HG03097 (cell line): ENCODE results near the gene RAD51B.
"Not testable (repeated sequence)": the region's sequence is repeated elsewhere in the genome, so short reads cannot be mapped to it uniquely, and the experiment has no call there.

Experiments
- ATAC-seq: cut with Tn5 transposase; IDR thresholded peaks from one replicate; pipeline ENCODE4 v1.9.1; 2021; ENCODE audit not compliant: unreplicated experiment, low FRiP score

The RAD51B gene

GRCh38 chr14:67942080-67942710, 122.6 kb downstream of the RAD51B start:
- no peak for ATAC-seq

GRCh38 chr14:67943947-67944346, 124.4 kb downstream of the RAD51B start:
- no peak for ATAC-seq

GRCh38 chr14:67944605-67945004, 125.0 kb downstream of the RAD51B start:
- no peak for ATAC-seq

- ATAC-seq = no peak
Measured at GRCh38 chr14:67949771-67950170, 130.2 kb downstream of the RAD51B start.

GRCh38 chr14:67950386-67950785, 130.8 kb downstream of the RAD51B start:
- ATAC-seq = no peak

- ATAC-seq = no peak
Measured at GRCh38 chr14:67951529-67952135, 132.1 kb downstream of the RAD51B start.

- ATAC-seq = no peak
Measured at GRCh38 chr14:67952381-67952780, 132.8 kb downstream of the RAD51B start.

- ATAC-seq = no peak
Measured at GRCh38 chr14:67952786-67953185, 133.2 kb downstream of the RAD51B start.

- no peak for ATAC-seq
Measured at GRCh38 chr14:67955261-67955660, 135.7 kb downstream of the RAD51B start.

GRCh38 chr14:67957946-67958345, 138.4 kb downstream of the RAD51B start:
- no peak for ATAC-seq

- ATAC-seq = no peak
Measured at GRCh38 chr14:67961676-67962075, 142.1 kb downstream of the RAD51B start.

GRCh38 chr14:67962215-67962644, 142.7 kb downstream of the RAD51B start:
- ATAC-seq = no peak

GRCh38 chr14:67963545-67963944, 144.0 kb downstream of the RAD51B start:
- ATAC-seq = no peak

- ATAC-seq = no peak
Measured at GRCh38 chr14:67963960-67964812, 144.6 kb downstream of the RAD51B start.

- no peak for ATAC-seq
Measured at GRCh38 chr14:67965696-67966095, 146.1 kb downstream of the RAD51B start.

- no peak for ATAC-seq
Measured at GRCh38 chr14:67967206-67967605, 147.6 kb downstream of the RAD51B start.

GRCh38 chr14:67967970-67968369, 148.4 kb downstream of the RAD51B start:
- ATAC-seq = not testable (repeated sequence)

- ATAC-seq = no peak
Measured at GRCh38 chr14:67970923-67971322, 151.3 kb downstream of the RAD51B start.

GRCh38 chr14:67971627-67972625, 152.3 kb downstream of the RAD51B start:
- no peak for ATAC-seq

- no peak for ATAC-seq
Measured at GRCh38 chr14:67973436-67973835, 153.9 kb downstream of the RAD51B start.
